Measurements from ENCODE around the gene D2HGDH. TPM values are rescaled to one million over a fixed set of nuclear protein-coding genes. Genes with fewer than 3 reads are reported as not detected.

D2HGDH gene
- total RNA-seq, 4 donors from 2014 or later: 5.3 to 54.4 (median 13.7) TPM

- Histone ChIP-seq H3K4me1 (peaks cover 0 to 9% of the 10 kb centered on the region in 2 donors), H3K4me3 (no peak overlapping the region), H3K36me3 (no peaks in the 10 kb centered on the region), H3K9me3 (no peaks in the 10 kb centered on the region), H3K27ac (no peak overlapping the region), H3K27me3 (no peaks in the 10 kb centered on the region)
- no peak for TF ChIP-seq POLR2A (IDR thresholded peaks at IDR 0.05)
- TF ChIP-seq CTCF (IDR thresholded peaks at IDR 0.05): no peak
- no peak for DNase-seq
- intact Hi-C loops (cut with DNase I; ENCODE audit: low total_unique reads): no loop called here
These were observed 44.2 kb upstream of the D2HGDH start for GRCh38 chr2:241690202-241690717.

GRCh38 chr2:241692448-241692847 lies 42.0 kb upstream of the D2HGDH start:
- no peaks in the 10 kb centered on the region for H3K9me3 ChIP-seq
- no peak overlapping the region for H3K27ac ChIP-seq
- peaks cover 0 to 9% of the 10 kb centered on the region in 2 donors for H3K4me1 ChIP-seq
- H3K4me3 ChIP-seq: no peak overlapping the region
- H3K27me3 ChIP-seq: no peaks in the 10 kb centered on the region
- intact Hi-C loops (cut with DNase I; ENCODE audit: low total_unique reads): no loop called here
- no peak for TF ChIP-seq POLR2A (IDR thresholded peaks at IDR 0.05)
- TF ChIP-seq CTCF (IDR thresholded peaks at IDR 0.05): no peak
- no peaks in the 10 kb centered on the region for H3K36me3 ChIP-seq
- DNase-seq: no peak

- intact Hi-C loops (cut with DNase I; ENCODE audit: low total_unique reads): no loop called here
- no peaks in the 10 kb centered on the region for H3K9me3 ChIP-seq
- TF ChIP-seq CTCF (IDR thresholded peaks at IDR 0.05) (no peak), POLR2A (IDR thresholded peaks at IDR 0.05) (no peak)
- H3K36me3 ChIP-seq: no peaks in the 10 kb centered on the region
- no peak overlapping the region for H3K27ac ChIP-seq
- H3K4me1 ChIP-seq: peaks cover 0 to under 1% of the 10 kb centered on the region in 2 donors
- H3K27me3 ChIP-seq: no peaks in the 10 kb centered on the region
- H3K4me3 ChIP-seq: no peak overlapping the region
- no peak for DNase-seq
These were observed 38.8 kb upstream of the D2HGDH start for GRCh38 chr2:241695651-241696050.

GRCh38 chr2:241701149-241701398 lies 33.4 kb upstream of the D2HGDH start:
- DNase-seq: no peak
- Histone ChIP-seq H3K36me3 (no peaks in the 10 kb centered on the region), H3K27ac (peak overlapping the region; percentile 91 to 98), H3K27me3 (no peaks in the 10 kb centered on the region), H3K9me3 (no peaks in the 10 kb centered on the region), H3K4me1 (peaks cover 0 to 6% of the 10 kb centered on the region in 2 donors), H3K4me3 (peak overlapping the region; percentile 41 to 80)
- TF ChIP-seq POLR2A (IDR thresholded peaks at IDR 0.05) (no peak), CTCF (IDR thresholded peaks at IDR 0.05) (peak in 2 of 4 experiments; percentile 46 to 65)
- intact Hi-C loops (cut with DNase I; ENCODE audit: low total_unique reads): no loop called here

GRCh38 chr2:241701399-241702154 lies 32.9 kb upstream of the D2HGDH start, which contains the start of gene ING5:
Gene ING5 (plus strand): TSS chr2:241702039. CDS start chr2:241702066, 27 bp downstream.
- peak; percentile 96 to 97 for DNase-seq
- peak within 1 kb of the TSS; percentile 91 to 98 for H3K27ac ChIP-seq
- H3K4me3 ChIP-seq: peak within 1 kb of the TSS; percentile 41 to 80
- no peaks in the 10 kb centered on the region for H3K27me3 ChIP-seq
- H3K9me3 ChIP-seq: no peaks in the 10 kb centered on the region
- no peaks in the 10 kb centered on the region for H3K36me3 ChIP-seq
- H3K4me1 ChIP-seq: peaks cover 0 to 6% of the 10 kb centered on the region in 2 donors
- intact Hi-C loops (cut with DNase I; ENCODE audit: low total_unique reads): no loop called here
- peak in 1 of 4 experiments; percentile 45 for TF ChIP-seq CTCF (IDR thresholded peaks at IDR 0.05)
- peak; percentile 37 to 90 for TF ChIP-seq POLR2A (IDR thresholded peaks at IDR 0.05)

Data from uterus (tissue), 4 donors.